Smooth muscle cell (in vitro differentiated cells): ENCODE data around the gene GRM8. TPM values are rescaled to one million over a fixed set of nuclear protein-coding genes. Genes with fewer than 3 reads are reported as not detected.

ENCODE experiments used
- DNase-seq: peaks from one replicate; lab custom pipeline; 2025; ENCODE audit not compliant: unreplicated experiment; lab: John Stamatoyannopoulos, UW
- H2AFZ ChIP-seq: fragments of 200-600 bp; sonication (generic); 2 replicates; pipeline ENCODE4 v1.6.0; 2016; ENCODE audit warnings: antibody characterized with exemption, low read depth, mild to moderate bottlenecking
- H3F3A ChIP-seq: fragments of 200-600 bp; sonication (generic); 2 replicates; pipeline ENCODE4 v1.6.0; 2017; ENCODE audit warnings: antibody characterized with exemption, low read depth
- H3K27ac ChIP-seq: fragments of 200-600 bp; sonication (generic); 2 replicates; pipeline ENCODE4 v1.5.1; 2016; ENCODE audit warnings: low read depth, mild to moderate bottlenecking
- H3K27me3 ChIP-seq: fragments of 200-600 bp; sonication (generic); 2 replicates; pipeline ENCODE4 v1.6.1; 2016; ENCODE audit warnings: low read depth, mild to moderate bottlenecking
- H3K36me3 ChIP-seq: fragments of 200-600 bp; sonication (generic); 2 replicates; pipeline ENCODE4 v1.5.1; 2016; ENCODE audit warnings: low read depth
- H3K4me1 ChIP-seq: fragments of 200-600 bp; sonication (generic); 2 replicates; pipeline ENCODE4 v1.5.1; 2016; ENCODE audit warnings: low read depth
- H3K4me2 ChIP-seq: fragments of 200-600 bp; sonication (generic); 2 replicates; pipeline ENCODE4 v1.6.0; 2016; ENCODE audit warnings: mild to moderate bottlenecking
- H3K4me3 ChIP-seq: fragments of 200-600 bp; sonication (generic); 2 replicates; pipeline ENCODE4 v1.5.1; 2016; ENCODE audit warnings: mild to moderate bottlenecking
- H3K79me2 ChIP-seq: fragments of 200-600 bp; sonication (generic); 2 replicates; pipeline ENCODE4 v1.6.0; 2016; ENCODE audit warnings: low read depth, mild to moderate bottlenecking
- H3K9ac ChIP-seq: fragments of 200-600 bp; sonication (generic); 2 replicates; pipeline ENCODE4 v1.6.0; 2016; ENCODE audit warnings: low read depth
- H3K9me3 ChIP-seq: fragments of 200-600 bp; sonication (generic); replicated peaks from 2 replicates; pipeline ENCODE4 v1.5.1; 2016; ENCODE audit warnings: low read depth
- H4K20me1 ChIP-seq: fragments of 200-600 bp; sonication (generic); 2 replicates; pipeline ENCODE4 v1.6.0; 2016; ENCODE audit warnings: low read depth
- WGBS: methylation state at CpG from one replicate; pipeline ENCODE4 v1.1.7; 2016; ENCODE audit warnings: low lambda C conversion rate; 5-methylcytosine and 5-hydroxymethylcytosine counted together
- polyA plus RNA-seq: library from polyadenylated mRNA; unstranded; fragments of >200 nt; fragmentation: Nextera tagmentation; extraction: Ambion mirVana; gene quantifications from 2 replicates; pipeline ENCODE4 v1.2.1, GENCODE V29; 2016
- total RNA-seq: library from RNA; depleted of rRNA; stranded (reverse); fragments of >200 nt; gene quantifications from 2 replicates; pipeline ENCODE4 v1.2.3, GENCODE V29; 2014
- TF ChIP-seq, protein P1 (sequence below): fragments of 200-600 bp; sonication (generic); IDR thresholded peaks from 2 replicates; pipeline ENCODE4 v1.5.1; 2017; ENCODE audit warnings: borderline replicate concordance, mild to moderate bottlenecking, antibody characterized with exemption; ENCODE audit not compliant: insufficient read depth, poor library complexity, severe bottlenecking

Gene GRM8
- total and polyA plus RNA-seq, 2 experiments from 2014 or later: 9.8 to 20.5 TPM

DNA sequence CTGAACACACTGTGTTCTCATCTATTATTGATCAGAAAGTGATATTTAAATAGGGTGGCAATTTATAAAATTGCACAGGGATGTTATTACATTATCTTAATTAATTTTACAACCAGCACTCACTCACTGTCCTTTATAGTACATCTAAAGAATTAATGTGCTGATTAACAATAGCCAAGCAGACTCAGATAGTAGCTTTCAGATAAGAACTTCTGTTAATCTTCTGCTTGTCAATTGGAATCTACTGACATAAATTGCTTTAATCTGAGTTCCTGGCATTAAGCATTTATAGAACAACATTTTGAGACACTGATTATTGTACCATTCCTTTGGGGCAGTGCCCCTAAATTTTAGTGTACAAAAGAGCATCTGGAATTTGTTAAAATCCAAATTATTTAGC, 408.9 kb downstream of the GRM8 start:
- TF ChIP-seq, protein P1, sequence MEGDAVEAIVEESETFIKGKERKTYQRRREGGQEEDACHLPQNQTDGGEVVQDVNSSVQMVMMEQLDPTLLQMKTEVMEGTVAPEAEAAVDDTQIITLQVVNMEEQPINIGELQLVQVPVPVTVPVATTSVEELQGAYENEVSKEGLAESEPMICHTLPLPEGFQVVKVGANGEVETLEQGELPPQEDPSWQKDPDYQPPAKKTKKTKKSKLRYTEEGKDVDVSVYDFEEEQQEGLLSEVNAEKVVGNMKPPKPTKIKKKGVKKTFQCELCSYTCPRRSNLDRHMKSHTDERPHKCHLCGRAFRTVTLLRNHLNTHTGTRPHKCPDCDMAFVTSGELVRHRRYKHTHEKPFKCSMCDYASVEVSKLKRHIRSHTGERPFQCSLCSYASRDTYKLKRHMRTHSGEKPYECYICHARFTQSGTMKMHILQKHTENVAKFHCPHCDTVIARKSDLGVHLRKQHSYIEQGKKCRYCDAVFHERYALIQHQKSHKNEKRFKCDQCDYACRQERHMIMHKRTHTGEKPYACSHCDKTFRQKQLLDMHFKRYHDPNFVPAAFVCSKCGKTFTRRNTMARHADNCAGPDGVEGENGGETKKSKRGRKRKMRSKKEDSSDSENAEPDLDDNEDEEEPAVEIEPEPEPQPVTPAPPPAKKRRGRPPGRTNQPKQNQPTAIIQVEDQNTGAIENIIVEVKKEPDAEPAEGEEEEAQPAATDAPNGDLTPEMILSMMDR: no peak
- Histone ChIP-seq H3K79me2 (no peaks in the 10 kb centered on the region), H3K4me1 (no peaks in the 10 kb centered on the region), H3K4me2 (no peak overlapping the region), H3K9ac (no peak overlapping the region), H4K20me1 (no peaks in the 10 kb centered on the region), H3K36me3 (no peaks in the 10 kb centered on the region), H3K27me3 (no peaks in the 10 kb centered on the region), H3K4me3 (no peak overlapping the region), H2AFZ (no peak overlapping the region), H3K27ac (no peak overlapping the region), H3K9me3 (no peaks in the 10 kb centered on the region), H3F3A (no peaks in the 10 kb centered on the region)
- DNase-seq: no peak

DNA sequence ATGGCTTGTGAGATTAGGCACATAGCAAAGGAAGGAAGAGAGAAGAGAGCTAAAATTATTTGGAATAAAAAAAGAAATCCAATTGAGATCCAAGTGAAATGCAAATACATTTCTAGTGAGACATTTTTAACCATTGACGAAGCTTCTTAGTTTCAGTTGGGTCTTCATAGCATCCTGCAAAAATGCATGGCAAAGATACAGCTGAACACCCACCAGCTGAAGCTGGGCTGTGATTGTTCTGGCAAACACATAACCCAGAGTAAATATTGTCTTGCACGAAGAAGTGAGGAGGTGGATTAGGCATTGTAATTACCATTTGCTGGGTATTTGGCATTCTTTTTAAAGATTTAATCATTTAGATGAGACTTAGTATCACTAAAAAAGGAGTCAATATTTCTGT, 409.4 kb downstream of the GRM8 start:
- DNase-seq: no peak

GRCh38 chr7:126842451-126842850, 410.3 kb downstream of the GRM8 start:
- Histone ChIP-seq H3K4me3 (no peak overlapping the region), H3K4me2 (no peak overlapping the region), H3K9ac (no peak overlapping the region), H3K9me3 (no peaks in the 10 kb centered on the region), H4K20me1 (no peaks in the 10 kb centered on the region), H3K27me3 (no peaks in the 10 kb centered on the region), H3K27ac (no peak overlapping the region), H3F3A (no peaks in the 10 kb centered on the region), H3K4me1 (no peaks in the 10 kb centered on the region), H3K36me3 (no peaks in the 10 kb centered on the region), H3K79me2 (no peaks in the 10 kb centered on the region), H2AFZ (no peak overlapping the region)
- no peak for DNase-seq
- 68% methylated on average over 1 of the region's 1 CpG for WGBS
- TF ChIP-seq, protein P1: no peak

More for the DNA sequence above, 409.4 kb downstream of the GRM8 start:
- H3K4me2 ChIP-seq: no peak overlapping the region
- no peak overlapping the region for H2AFZ ChIP-seq
- H3K79me2 ChIP-seq: no peaks in the 10 kb centered on the region
- no peak overlapping the region for H3K27ac ChIP-seq
- TF ChIP-seq, protein P1: no peak
- H3K9me3 ChIP-seq: no peaks in the 10 kb centered on the region
- H3K27me3 ChIP-seq: no peaks in the 10 kb centered on the region
- no peaks in the 10 kb centered on the region for H3K4me1 ChIP-seq
- H3F3A ChIP-seq: no peaks in the 10 kb centered on the region
- WGBS: 59% methylated on average over 2 of the region's 2 CpGs
- H4K20me1 ChIP-seq: no peaks in the 10 kb centered on the region
- H3K4me3 ChIP-seq: no peak overlapping the region
- H3K36me3 ChIP-seq: no peaks in the 10 kb centered on the region
- H3K9ac ChIP-seq: no peak overlapping the region

DNA sequence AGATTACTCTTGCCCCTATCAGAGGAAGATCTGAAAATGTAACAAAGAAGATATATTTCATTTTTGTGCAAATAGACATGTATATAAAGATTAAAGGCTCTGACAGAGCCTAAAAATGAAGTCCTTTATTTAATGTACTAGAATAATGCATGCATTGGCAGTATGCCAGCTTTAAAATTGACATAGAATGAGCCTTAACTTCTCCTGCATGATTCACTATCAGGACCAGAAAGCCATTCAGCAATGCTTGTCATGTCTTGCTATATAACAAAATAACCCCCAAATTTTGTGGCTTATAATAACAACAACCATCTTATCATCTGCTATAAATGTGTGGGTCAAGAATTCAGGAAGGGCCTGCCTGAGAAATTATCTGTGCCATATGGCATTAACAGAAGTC, 411.9 kb downstream of the GRM8 start:
- Histone ChIP-seq H3K4me2 (no peak overlapping the region), H3K27ac (no peak overlapping the region), H3K79me2 (no peaks in the 10 kb centered on the region), H3K9ac (no peak overlapping the region), H3K27me3 (no peaks in the 10 kb centered on the region), H3K4me1 (no peaks in the 10 kb centered on the region), H4K20me1 (no peaks in the 10 kb centered on the region), H2AFZ (no peak overlapping the region), H3F3A (no peaks in the 10 kb centered on the region), H3K9me3 (no peaks in the 10 kb centered on the region), H3K36me3 (no peaks in the 10 kb centered on the region), H3K4me3 (no peak overlapping the region)
- TF ChIP-seq, protein P1: no peak
- DNase-seq: no peak
